Stromal cell of bone marrow (primary cell): ENCODE data around the gene SPRR2A.
"Not testable (repeated sequence)": the region's sequence is repeated elsewhere in the genome, so short reads cannot be mapped to it uniquely, and the experiment has no call there.

Source experiments
- DNase-seq: peaks from one replicate; pipeline ENCODE4 v3.0.0-alpha.2; 2012; ENCODE audit warnings: low read depth

SPRR2A gene

GRCh38 chr1:153024413-153024812 is 32.9 kb downstream of the SPRR2A start:
- DNase-seq: no peak

DNA sequence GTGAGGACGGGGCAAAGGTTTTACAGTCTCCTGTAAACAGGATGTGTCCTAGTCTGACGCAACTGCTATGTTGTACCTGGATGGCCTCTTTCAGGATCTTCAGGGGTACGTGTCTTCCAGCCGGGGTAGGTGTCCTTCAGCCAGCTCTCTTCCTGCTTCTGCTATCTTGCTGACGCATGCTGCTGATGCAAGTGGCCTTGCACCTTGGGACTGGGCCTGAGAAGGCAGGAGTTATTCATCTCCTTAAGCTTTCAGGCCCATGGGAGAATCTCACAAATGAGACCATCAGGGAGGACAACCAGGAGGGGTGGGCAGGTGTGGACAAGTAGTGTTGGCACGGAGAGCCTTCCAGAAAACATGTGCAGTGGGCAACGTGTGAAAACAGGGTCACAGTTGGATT is 34.2 kb downstream of the SPRR2A start:
- no peak for DNase-seq

DNA sequence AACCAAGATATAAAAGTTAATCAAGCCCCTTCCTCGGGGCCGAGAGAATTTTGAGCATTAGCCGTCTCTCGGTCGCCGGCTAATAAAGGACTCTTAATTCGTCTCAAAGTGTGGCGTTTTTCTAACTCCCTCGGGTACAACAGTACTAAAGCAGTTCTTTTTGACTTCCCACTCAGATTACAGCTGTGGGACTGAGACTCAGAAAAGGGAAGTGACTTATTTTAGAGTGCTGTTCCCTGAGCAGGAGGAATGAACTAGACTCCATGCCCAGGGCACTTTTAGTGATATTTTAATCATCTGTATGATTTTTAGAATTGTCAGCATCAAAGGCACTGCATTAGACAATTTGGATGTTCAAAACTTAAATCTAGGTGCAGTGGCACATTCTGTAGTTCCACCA is 35.0 kb downstream of the SPRR2A start:
- DNase-seq: not testable (repeated sequence)

DNA sequence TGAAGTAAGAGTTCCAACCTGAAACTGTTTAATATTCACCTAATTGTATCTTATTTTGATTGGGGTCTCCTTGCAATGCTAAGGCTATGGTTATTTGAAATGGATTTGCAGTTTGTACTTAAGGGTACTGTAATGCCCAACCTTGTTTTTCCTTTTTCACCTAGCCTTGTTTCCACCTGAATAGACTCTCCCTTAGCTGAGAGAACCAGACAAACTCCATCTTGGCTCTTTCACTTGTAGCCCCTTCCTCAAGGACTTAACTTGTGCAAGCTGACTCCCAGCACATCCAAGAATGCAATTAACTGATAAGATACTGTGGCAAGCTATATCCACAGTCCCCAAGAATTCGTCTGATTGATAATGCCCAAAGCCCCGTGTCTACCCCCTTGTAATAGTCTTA is 35.5 kb downstream of the SPRR2A start:
- DNase-seq: not testable (repeated sequence)

DNA sequence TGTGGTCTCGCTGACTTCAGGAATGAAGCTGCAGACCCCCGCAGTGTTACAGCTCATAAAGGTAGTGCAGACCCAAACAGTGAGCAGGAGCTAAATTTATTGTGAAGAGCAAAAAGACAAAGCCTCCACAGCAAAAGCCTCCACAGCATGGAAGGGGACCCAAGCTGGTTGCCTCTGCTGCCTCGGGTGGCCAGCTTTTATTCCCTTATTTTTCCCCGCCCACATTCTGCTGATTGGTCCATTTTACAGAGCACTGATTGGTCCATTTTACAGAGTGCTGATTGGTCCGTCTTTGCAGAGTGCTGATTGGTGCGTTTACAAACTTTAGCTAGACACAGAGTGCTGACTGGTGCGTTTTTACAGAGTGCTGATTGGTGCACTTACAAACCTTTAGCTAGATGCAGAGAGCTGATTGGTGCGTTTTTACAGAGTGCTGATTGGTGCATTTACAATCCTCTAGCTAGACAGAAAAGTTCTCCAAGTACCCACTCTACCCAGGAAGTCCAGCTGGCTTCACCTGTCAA is 46.0 kb downstream of the SPRR2A start:
- DNase-seq: not testable (repeated sequence)
